NCI-H748 (cell line): ENCODE results near the gene KCTD16.

Source experiments
- DNase-seq: peaks from one replicate; lab custom pipeline; 2025; ENCODE audit not compliant: unreplicated experiment; lab: John Stamatoyannopoulos, UW

Gene KCTD16

DNA sequence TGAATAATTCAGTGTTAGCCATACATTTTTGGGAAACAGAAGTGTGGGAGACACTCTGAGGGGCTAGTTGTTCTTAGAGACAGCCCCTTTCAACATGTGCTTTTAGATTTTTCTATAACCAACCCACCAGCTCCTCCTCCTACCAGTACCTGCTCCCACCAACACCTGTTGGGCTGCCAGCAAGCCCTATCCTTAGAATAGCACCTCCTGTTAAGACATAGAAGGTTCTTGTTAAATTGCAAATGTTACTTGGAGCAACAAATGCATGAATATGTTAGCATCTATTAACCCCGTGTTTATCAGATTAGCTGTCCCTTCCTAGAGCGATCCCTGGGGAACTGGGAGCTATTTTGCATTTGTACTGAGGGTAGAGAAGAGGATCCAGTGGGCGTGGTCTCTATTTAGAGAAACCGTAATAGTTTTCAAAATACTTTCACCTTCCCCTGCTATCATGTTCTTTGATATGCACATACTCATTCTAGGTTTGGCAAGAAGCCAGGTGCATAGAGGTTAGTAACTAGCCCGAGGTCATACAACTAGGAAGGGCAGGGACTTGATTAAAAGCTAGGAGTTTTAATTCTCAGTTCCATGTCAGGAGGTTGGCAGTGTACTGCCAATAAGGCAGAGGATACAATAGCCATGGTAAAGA lies 334.4 kb downstream of the KCTD16 start:
- DNase-seq, result peak; percentile 76

DNA sequence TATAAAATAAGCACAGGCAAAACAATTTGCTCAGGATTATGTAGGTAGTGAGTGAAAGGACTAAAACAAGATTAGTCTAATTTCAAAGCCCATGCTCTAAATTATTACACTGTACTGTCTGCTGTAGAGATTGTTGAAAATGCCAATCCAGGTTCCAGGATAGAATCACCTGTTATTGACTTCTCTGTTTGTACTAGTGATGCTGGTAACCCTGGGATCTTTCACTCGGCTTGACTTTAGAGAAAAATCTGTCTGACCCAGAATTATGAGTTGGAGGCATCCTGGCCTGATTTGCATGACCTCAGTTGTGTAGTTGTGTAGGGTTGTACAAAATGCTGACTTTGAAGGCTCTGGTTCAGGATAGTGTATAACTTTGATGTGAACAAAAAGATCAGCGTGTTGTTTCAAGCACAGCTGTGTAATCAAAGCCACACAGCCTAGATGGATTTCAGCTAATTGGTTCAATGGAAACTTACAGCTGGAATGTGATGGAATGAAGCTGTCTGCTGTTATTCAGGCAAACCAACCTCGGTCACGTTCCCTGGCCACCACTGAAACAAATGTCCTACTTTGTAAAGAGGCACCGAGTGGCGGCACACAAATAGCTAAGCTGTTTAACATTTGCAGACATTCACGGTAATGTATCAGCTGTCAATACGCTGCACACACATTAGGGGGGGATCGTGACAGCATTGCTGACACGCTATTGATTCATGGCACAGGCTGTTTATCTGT lies 340.3 kb downstream of the KCTD16 start:
- no peak for DNase-seq

DNA sequence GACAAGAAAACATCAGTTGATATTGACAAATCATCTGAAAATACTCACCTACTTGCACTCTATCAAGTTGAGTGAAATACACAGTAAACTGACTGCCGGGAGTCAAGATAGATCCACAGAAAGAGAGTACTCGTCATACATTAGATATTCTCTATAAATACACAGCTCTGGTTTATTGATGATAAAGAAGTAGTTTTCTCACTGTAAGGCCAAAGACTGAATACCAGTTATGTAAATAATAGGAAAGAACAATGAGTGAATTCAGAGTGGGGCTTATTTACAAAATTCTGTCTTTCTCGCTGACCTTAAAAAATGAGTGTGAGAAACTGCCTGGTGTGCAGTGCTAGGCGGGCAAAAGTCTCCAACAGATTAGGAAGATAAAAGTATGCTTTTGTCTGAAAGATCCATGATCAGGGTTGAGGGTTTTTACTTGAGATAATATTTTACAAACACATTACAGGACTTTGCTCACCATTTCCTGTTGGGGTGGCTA lies 341.0 kb downstream of the KCTD16 start:
- DNase-seq, result no peak

- DNase-seq, result no peak
Observed at GRCh38 chr5:144522698-144523097, 352.0 kb downstream of the KCTD16 start.

- DNase-seq, result no peak
Observed at GRCh38 chr5:144525000-144525399, 354.3 kb downstream of the KCTD16 start.

GRCh38 chr5:144531188-144531587 lies 360.5 kb downstream of the KCTD16 start:
- DNase-seq, result no peak
